H9 (cell line): Measurements from ENCODE around the gene KRTAP12-4. TPM values are rescaled to one million over a fixed set of nuclear protein-coding genes. Genes with fewer than 3 reads are reported as not detected.

Experiments used
- DNase-seq: peaks from one replicate; pipeline ENCODE4 v3.0.0-alpha.2; 2017
- H2AFZ ChIP-seq: one replicate; pipeline ENCODE4 v1.6.1; 2013; ENCODE audit warnings: mild to moderate bottlenecking, low read length, control low read depth, moderate library complexity
- H2AK5ac ChIP-seq: 2 replicates; pipeline ENCODE4 v1.6.1; 2013; ENCODE audit warnings: low read length, control low read depth, mixed read lengths; ENCODE audit not compliant: insufficient read length
- H2BK120ac ChIP-seq: one replicate; pipeline ENCODE4 v1.6.1; 2013; ENCODE audit warnings: low read depth, mild to moderate bottlenecking, low read length, control low read depth, inconsistent platforms; ENCODE audit not compliant: poor library complexity, severe bottlenecking
- H2BK12ac ChIP-seq: 2 replicates; pipeline ENCODE4 v1.6.1; 2013; ENCODE audit warnings: low read length, control low read depth, mixed read lengths, low read depth; ENCODE audit not compliant: insufficient read length
- H2BK15ac ChIP-seq: 2 replicates; pipeline ENCODE4 v1.6.1; 2013; ENCODE audit warnings: low read depth, low read length, control low read depth
- H2BK20ac ChIP-seq: one replicate; pipeline ENCODE4 v1.6.1; 2013; ENCODE audit warnings: low read depth, mild to moderate bottlenecking, low read length, control low read depth, inconsistent platforms; ENCODE audit not compliant: poor library complexity, severe bottlenecking
- H2BK5ac ChIP-seq: 2 replicates; pipeline ENCODE4 v1.6.1; 2013; ENCODE audit warnings: low read length, control low read depth, mixed read lengths; ENCODE audit not compliant: insufficient read length
- H3K14ac ChIP-seq: 2 replicates; pipeline ENCODE4 v1.6.1; 2013; ENCODE audit warnings: low read length, control low read depth; ENCODE audit not compliant: insufficient read depth
- H3K18ac ChIP-seq: 2 replicates; pipeline ENCODE4 v1.6.1; 2013; ENCODE audit warnings: low read depth, mild to moderate bottlenecking, mixed read lengths, low read length, control low read depth; ENCODE audit not compliant: insufficient read length
- H3K23ac ChIP-seq: 2 replicates; pipeline ENCODE4 v1.6.1; 2013; ENCODE audit warnings: low read length, control low read depth, mixed read lengths, low read depth; ENCODE audit not compliant: insufficient read length
- H3K23me2 ChIP-seq: 2 replicates; pipeline ENCODE4 v1.6.1; 2013; ENCODE audit warnings: low read depth, mild to moderate bottlenecking, mixed read lengths, low read length, control low read depth; ENCODE audit not compliant: insufficient read length, poor library complexity, severe bottlenecking
- H3K27ac ChIP-seq: 2 replicates; pipeline ENCODE4 v1.5.1; 2013; ENCODE audit warnings: low read length, control low read depth, mixed read lengths, low read depth; ENCODE audit not compliant: insufficient read length
- H3K27me3 ChIP-seq: 2 replicates; pipeline ENCODE4 v1.6.1; 2013; ENCODE audit warnings: low read length, control low read depth, inconsistent platforms; ENCODE audit not compliant: insufficient read depth
- H3K4ac ChIP-seq: 2 replicates; pipeline ENCODE4 v1.6.1; 2013; ENCODE audit warnings: low read depth, mild to moderate bottlenecking, control low read depth, inconsistent platforms, low read length, moderate library complexity
- H3K4me1 ChIP-seq: 2 replicates; pipeline ENCODE4 v1.6.1; 2013; ENCODE audit warnings: low read length, control low read depth, inconsistent platforms; ENCODE audit not compliant: insufficient read depth
- H3K4me2 ChIP-seq: 2 replicates; pipeline ENCODE4 v1.6.1; 2013; ENCODE audit warnings: low read length, control low read depth, mixed read lengths; ENCODE audit not compliant: insufficient read length, insufficient read depth
- H3K56ac ChIP-seq: 2 replicates; pipeline ENCODE4 v1.6.1; 2013; ENCODE audit warnings: low read depth, mild to moderate bottlenecking, mixed read lengths, low read length, control low read depth; ENCODE audit not compliant: insufficient read length
- H3K79me1 ChIP-seq: 2 replicates; pipeline ENCODE4 v1.6.1; 2013; ENCODE audit warnings: low read depth, mild to moderate bottlenecking, moderate library complexity, low read length, control low read depth, inconsistent platforms; ENCODE audit not compliant: insufficient read depth, poor library complexity, severe bottlenecking
- H3K79me2 ChIP-seq: 2 replicates; pipeline ENCODE4 v1.6.1; 2013; ENCODE audit warnings: low read length, control low read depth, inconsistent platforms; ENCODE audit not compliant: insufficient read depth
- H3K9ac ChIP-seq: 2 replicates; pipeline ENCODE4 v1.6.1; 2013; ENCODE audit warnings: low read length, control low read depth, mixed read lengths; ENCODE audit not compliant: insufficient read length; ENCODE audit errors: extremely low read depth
- H3K9me3 ChIP-seq: one replicate; pipeline ENCODE4 v1.6.1; 2013; ENCODE audit warnings: low read depth, low read length, inconsistent platforms; ENCODE audit not compliant: control insufficient read depth
- H3T11ph ChIP-seq: one replicate; pipeline ENCODE4 v1.6.1; 2013; ENCODE audit warnings: mild to moderate bottlenecking, low read length, control low read depth, inconsistent platforms
- H4K20me1 ChIP-seq: one replicate; pipeline ENCODE4 v1.6.1; 2013; ENCODE audit not compliant: control insufficient read depth, insufficient read length, insufficient read depth
- H4K5ac ChIP-seq: 2 replicates; pipeline ENCODE4 v1.6.1; 2013; ENCODE audit warnings: low read depth, mild to moderate bottlenecking, mixed read lengths, low read length, control low read depth; ENCODE audit not compliant: insufficient read length
- H4K8ac ChIP-seq: replicated peaks from 2 replicates; pipeline ENCODE4 v1.6.1; 2013; ENCODE audit warnings: low read length, control low read depth, mixed read lengths, low read depth; ENCODE audit not compliant: insufficient read length
- H4K91ac ChIP-seq: 2 replicates; pipeline ENCODE4 v1.6.1; 2013; ENCODE audit warnings: low read depth, mild to moderate bottlenecking, moderate library complexity, mixed read lengths, low read length, control low read depth; ENCODE audit not compliant: insufficient read length
- H3K27ac Mint-ChIP-seq, 3 experiments: 2 replicates in 2 of 3; 3 replicates in 1 of 3; pipeline ENCODE4 v1.8.0; 2020 to 2021; ENCODE audit warnings: mixed read lengths in 3 of 3, mild to moderate bottlenecking in 1 of 3, moderate library complexity in 1 of 3
- H3K27me3 Mint-ChIP-seq: 2 replicates; pipeline ENCODE4 v1.8.0; 2021; ENCODE audit warnings: low read depth, mild to moderate bottlenecking, moderate library complexity, mixed read lengths
- H3K36me3 Mint-ChIP-seq, 3 experiments: 2 replicates in 2 of 3; 3 replicates in 1 of 3; pipeline ENCODE4 v1.8.0; 2020 to 2021; ENCODE audit warnings: low read depth in 3 of 3, mixed read lengths in 3 of 3; ENCODE audit not compliant: insufficient read depth in 1 of 3
- H3K4me1 Mint-ChIP-seq, 2 experiments: 2 replicates each; pipeline ENCODE4 v1.8.0; 2020; ENCODE audit warnings: mixed read lengths in 2 of 2
- H3K4me3 Mint-ChIP-seq, 2 experiments: 2 replicates in 1 of 2; 3 replicates in 1 of 2; pipeline ENCODE4 v1.8.0; 2020 to 2021; ENCODE audit warnings: mild to moderate bottlenecking in 2 of 2, mixed read lengths in 2 of 2, moderate library complexity in 1 of 2
- H3K9me3 Mint-ChIP-seq, 2 experiments: 2 replicates in 1 of 2; 3 replicates in 1 of 2; pipeline ENCODE4 v1.8.0; 2020; ENCODE audit warnings: mild to moderate bottlenecking in 2 of 2, mixed read lengths in 2 of 2, moderate library complexity in 1 of 2
- WGBS: extraction: QIAGEN DNeasy Blood & Tissue Kit; methylation state at CpG from one replicate; pipeline ENCODE4 v1.1.7; 2013; ENCODE audit warnings: missing lambda C conversion rate, low lambda C conversion rate, mixed read lengths; ENCODE audit not compliant: insufficient read length; ENCODE audit errors: extremely low coverage; 5-methylcytosine and 5-hydroxymethylcytosine counted together
- total RNA-seq: library from RNA; stranded (reverse); gene quantifications from 2 replicates; pipeline ENCODE4 v1.2.1, GENCODE V29; 2021
- TF ChIP-seq, protein P1 (sequence below): fragments of 200-600 bp; sonication (generic); conservative IDR thresholded peaks from 3 replicates; pipeline ENCODE4 v1.8.0; 2021; ENCODE audit warnings: antibody characterized with exemption, mild to moderate bottlenecking

KRTAP12-4 gene
- total RNA-seq, 1 experiment from 2014 or later = not detected

- Histone ChIP-seq H3T11ph (no peak overlapping the region), H3K4me2 (peak overlapping the region; percentile 20), H2BK15ac (no peak overlapping the region), H4K5ac (no peak overlapping the region), H3K9ac (no peak overlapping the region), H3K4me1 (peaks cover 4% of the 10 kb centered on the region; the same call in 1 of the 2 replicates), H3K23me2 (no peaks in the 10 kb centered on the region), H3K79me1 (no peaks in the 10 kb centered on the region), H3K14ac (no peak overlapping the region), H3K23ac (no peak overlapping the region), H2AFZ (no peak overlapping the region), H2AK5ac (no peak overlapping the region), H3K27ac (no peak overlapping the region), H3K9me3 (no peaks in the 10 kb centered on the region), H2BK12ac (no peak overlapping the region), H3K18ac (no peak overlapping the region), H4K20me1 (no peaks in the 10 kb centered on the region), H2BK5ac (no peak overlapping the region), H3K56ac (no peak overlapping the region), H2BK20ac (no peak overlapping the region), H3K4ac (no peak overlapping the region), H4K91ac (no peak overlapping the region), H4K8ac (no peak overlapping the region), H3K79me2 (no peaks in the 10 kb centered on the region), H3K27me3 (no peaks in the 10 kb centered on the region; the same call in 1 of the 2 replicates), H2BK120ac (no peak overlapping the region)
- Mint-ChIP-seq H3K36me3 (peaks cover 7 to 19% (median 7%) of the 10 kb centered on the region in 3 experiments; a peak in 6 of 7 replicates), H3K27me3 (peaks cover 5% of the 10 kb centered on the region; the same call in 1 of the 2 replicates), H3K27ac (no peak overlapping the region), H3K9me3 (peaks cover 17 to 18% of the 10 kb centered on the region in 2 experiments), H3K4me1 (peaks cover 53 to 57% of the 10 kb centered on the region in 2 experiments), H3K4me3 (no peak overlapping the region; a peak in 2 of 5 replicates)
- TF ChIP-seq, protein P1, sequence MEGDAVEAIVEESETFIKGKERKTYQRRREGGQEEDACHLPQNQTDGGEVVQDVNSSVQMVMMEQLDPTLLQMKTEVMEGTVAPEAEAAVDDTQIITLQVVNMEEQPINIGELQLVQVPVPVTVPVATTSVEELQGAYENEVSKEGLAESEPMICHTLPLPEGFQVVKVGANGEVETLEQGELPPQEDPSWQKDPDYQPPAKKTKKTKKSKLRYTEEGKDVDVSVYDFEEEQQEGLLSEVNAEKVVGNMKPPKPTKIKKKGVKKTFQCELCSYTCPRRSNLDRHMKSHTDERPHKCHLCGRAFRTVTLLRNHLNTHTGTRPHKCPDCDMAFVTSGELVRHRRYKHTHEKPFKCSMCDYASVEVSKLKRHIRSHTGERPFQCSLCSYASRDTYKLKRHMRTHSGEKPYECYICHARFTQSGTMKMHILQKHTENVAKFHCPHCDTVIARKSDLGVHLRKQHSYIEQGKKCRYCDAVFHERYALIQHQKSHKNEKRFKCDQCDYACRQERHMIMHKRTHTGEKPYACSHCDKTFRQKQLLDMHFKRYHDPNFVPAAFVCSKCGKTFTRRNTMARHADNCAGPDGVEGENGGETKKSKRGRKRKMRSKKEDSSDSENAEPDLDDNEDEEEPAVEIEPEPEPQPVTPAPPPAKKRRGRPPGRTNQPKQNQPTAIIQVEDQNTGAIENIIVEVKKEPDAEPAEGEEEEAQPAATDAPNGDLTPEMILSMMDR = peak; percentile 31; the same call in 1 of the 3 replicates
- no peak for DNase-seq
- no CpG with 5 or more reads among the region's 10 CpGs for WGBS
Measured at GRCh38 chr21:44696572-44696971, 42.1 kb upstream of the KRTAP12-4 start.
